ENCODE data around the gene ZNF330. TPM values are rescaled to one million over a fixed set of nuclear protein-coding genes. Genes with fewer than 3 reads are reported as not detected.

The ZNF330 gene
- total and polyA plus RNA-seq, 2 of the 8 experiments (the other 6 are each of a cell fraction or from before 2014, with no cell fraction given) = 17.7 to 44.3 TPM

GRCh38 chr4:141229408-141230101 lies 8.9 kb downstream of the ZNF330 start:
- Histone ChIP-seq H2BK120ac (replicated peaks; ENCODE audit: low read depth, low read length) (no peak overlapping the region), H4K8ac (ENCODE audit: extremely low read depth, insufficient read depth, low read length) (no peak overlapping the region), H3K9ac (replicated peaks in 1 of 4; ENCODE audit: extremely low read depth in 1 of 4, low read depth in 3 of 4, low read length in 3 of 4) (no peak overlapping the region), H4K5ac (ENCODE audit: insufficient read length, low read depth, low read length) (no peak overlapping the region), H3K18ac (ENCODE audit: extremely low read depth, low read length) (no peak overlapping the region), H3K4me3 (ENCODE audit: extremely low read depth in 1 of 4, insufficient read depth in 2 of 4, low read depth in 3 of 4, low read length in 4 of 4) (no peak overlapping the region), H3K27me3 (replicated peaks in 1 of 4; ENCODE audit: control insufficient read depth in 3 of 4, extremely low read depth in 1 of 4, insufficient read depth in 3 of 4, low read length in 3 of 4) (no peaks in the 10 kb centered on the region), H4K91ac (replicated peaks; ENCODE audit: insufficient read length, low read length) (no peak overlapping the region), H3K4me2 (ENCODE audit: insufficient read depth in 1 of 2, low read depth in 2 of 2, low read length in 2 of 2) (no peak overlapping the region), H2AFZ (ENCODE audit: low read length) (no peak overlapping the region), H2BK5ac (ENCODE audit: low read depth, low read length) (no peak overlapping the region), H3K23ac (ENCODE audit: insufficient read length) (no peak overlapping the region), H3K23me2 (ENCODE audit: low read depth, low read length) (no peaks in the 10 kb centered on the region), H2BK15ac (ENCODE audit: low read length) (no peak overlapping the region), H3K4ac (replicated peaks; ENCODE audit: insufficient read length, low read depth, low read length) (no peak overlapping the region), H2BK20ac (ENCODE audit: low read length) (no peak overlapping the region), H3K27ac (ENCODE audit: low read depth, low read length) (no peak overlapping the region), H3K9me3 (ENCODE audit: insufficient read depth in 2 of 2, low read depth in 1 of 2, low read length in 1 of 2) (no peaks in the 10 kb centered on the region), H4K20me1 (replicated peaks in 1 of 2; ENCODE audit: control insufficient read depth in 1 of 2, insufficient read depth in 2 of 2, low read length in 2 of 2) (peaks cover 0 to 3% of the 10 kb centered on the region in 2 experiments), H2AK5ac (ENCODE audit: low read depth, low read length) (no peak overlapping the region), H3K14ac (ENCODE audit: insufficient read length) (no peak overlapping the region), H3K79me2 (ENCODE audit: control insufficient read depth in 1 of 2, insufficient read depth in 2 of 2, low read length in 2 of 2) (peaks cover 0 to 5% of the 10 kb centered on the region in 2 experiments; a peak in 1 of 4 replicates), H3K36me3 (ENCODE audit: control insufficient read depth in 2 of 4, insufficient read depth in 4 of 4, low read length in 3 of 4) (peaks cover 2 to 67% (median 28%) of the 10 kb centered on the region in 4 experiments; a peak in 7 of 8 replicates), H2BK12ac (ENCODE audit: low read depth, low read length) (no peak overlapping the region), H3K79me1 (ENCODE audit: low read depth, low read length) (no peaks in the 10 kb centered on the region), H3K56ac (replicated peaks; ENCODE audit: insufficient read length, low read depth, low read length) (no peak overlapping the region), H3K4me1 (replicated peaks in 1 of 4; ENCODE audit: control insufficient read depth in 3 of 4, insufficient read depth in 4 of 4, low read length in 3 of 4) (no peaks in the 10 kb centered on the region)
- ChIA-PET CTCF (ENCODE audit: partially characterized antibody) (interaction anchor here (0.6 to 1.2 kb wide), 4 partner anchors 10 to 473 kb away, joined by 3 to 4 read pairs (median 4); no protein-coding TSS in a partner anchor), POLR2A (ENCODE audit: partially characterized antibody) (no interaction called here)
- 95% methylated on average over 5 of the region's 5 CpGs; no CpG with 5 or more reads in 1 of the 2 experiments for WGBS, 2 experiments (ENCODE audit: extremely low coverage in 1 of 2, insufficient coverage in 1 of 2, insufficient read length in 1 of 2, insufficient replicate concordance in 2 of 2, low coverage in 1 of 2, low lambda C conversion rate in 2 of 2, missing lambda C conversion rate in 1 of 2)
- TF ChIP-seq FOSL1 (IDR thresholded peaks at IDR 0.05; ENCODE audit: insufficient read depth, low read depth, low read length) = no peak
- no peak for TF ChIP-seq SP2 (IDR thresholded peaks at IDR 0.05; ENCODE audit: low read length)
- no peak for TF ChIP-seq KDM1A (IDR thresholded peaks at IDR 0.05; ENCODE audit: borderline replicate concordance, low read length)
- TF ChIP-seq POLR2AphosphoS5 (IDR thresholded peaks at IDR 0.05; ENCODE audit: low read depth, low read length) = no peak
- TF ChIP-seq SIX5 (IDR thresholded peaks at IDR 0.05; ENCODE audit: low read depth, low read length) = no peak
- TF ChIP-seq, protein P1, sequence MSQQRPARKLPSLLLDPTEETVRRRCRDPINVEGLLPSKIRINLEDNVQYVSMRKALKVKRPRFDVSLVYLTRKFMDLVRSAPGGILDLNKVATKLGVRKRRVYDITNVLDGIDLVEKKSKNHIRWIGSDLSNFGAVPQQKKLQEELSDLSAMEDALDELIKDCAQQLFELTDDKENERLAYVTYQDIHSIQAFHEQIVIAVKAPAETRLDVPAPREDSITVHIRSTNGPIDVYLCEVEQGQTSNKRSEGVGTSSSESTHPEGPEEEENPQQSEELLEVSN (IDR thresholded peaks at IDR 0.05) = no peak
- TF ChIP-seq BACH1 (IDR thresholded peaks at IDR 0.05; ENCODE audit: low read length) = no peak
- no peak for TF ChIP-seq SAP30 (IDR thresholded peaks at IDR 0.05; ENCODE audit: insufficient read depth, insufficient replicate concordance, low read length)
- TF ChIP-seq HDAC2 (IDR thresholded peaks at IDR 0.05; ENCODE audit: borderline replicate concordance in 1 of 2, low read depth in 2 of 2, low read length in 2 of 2) = no peak
- TF ChIP-seq MAFK (IDR thresholded peaks at IDR 0.05; ENCODE audit: low read depth, low read length) = no peak
- DNase-seq (ENCODE audit: low read depth in 1 of 2, low spot score in 2 of 2) (no peak), FAIRE-seq (no peak)

Measured in H1 (cell line).